GM18520 (cell line): Measurements from ENCODE around the gene CACNB2.

Experiments used
- ATAC-seq: cut with Tn5 transposase; IDR thresholded peaks from one replicate; pipeline ENCODE4 v1.9.1; 2021; ENCODE audit not compliant: unreplicated experiment

Gene CACNB2

GRCh38 chr10:18381679-18382078 is 241.5 kb downstream of the CACNB2 start:
- no peak for ATAC-seq

- no peak for ATAC-seq
These were observed 257.7 kb downstream of the CACNB2 start for GRCh38 chr10:18397906-18398305.

- ATAC-seq = peak; percentile 56
These were observed 258.9 kb downstream of the CACNB2 start for GRCh38 chr10:18399158-18399557.

- ATAC-seq = peak; percentile 29
These were observed 260.1 kb downstream of the CACNB2 start for GRCh38 chr10:18400201-18400905.

- ATAC-seq = no peak
These were observed 260.7 kb downstream of the CACNB2 start for GRCh38 chr10:18400906-18401245.

GRCh38 chr10:18401416-18402195 is 261.4 kb downstream of the CACNB2 start:
- no peak for ATAC-seq

- no peak for ATAC-seq
These were observed 262.6 kb downstream of the CACNB2 start for GRCh38 chr10:18402853-18403252.

GRCh38 chr10:18404530-18404929 is 264.3 kb downstream of the CACNB2 start:
- no peak for ATAC-seq

GRCh38 chr10:18406136-18406535 is 265.9 kb downstream of the CACNB2 start:
- no peak for ATAC-seq

GRCh38 chr10:18409599-18410397 is 269.6 kb downstream of the CACNB2 start:
- no peak for ATAC-seq

GRCh38 chr10:18414061-18414460 is 273.8 kb downstream of the CACNB2 start:
- no peak for ATAC-seq

- ATAC-seq = no peak
These were observed 277.8 kb downstream of the CACNB2 start for GRCh38 chr10:18417950-18418527.

- ATAC-seq = no peak
These were observed 278.5 kb downstream of the CACNB2 start for GRCh38 chr10:18418541-18419215.

- no peak for ATAC-seq
These were observed 279.7 kb downstream of the CACNB2 start for GRCh38 chr10:18419945-18420344.

- ATAC-seq = no peak
These were observed 281.6 kb downstream of the CACNB2 start for GRCh38 chr10:18421726-18422293.

- no peak for ATAC-seq
These were observed 282.9 kb downstream of the CACNB2 start for GRCh38 chr10:18423058-18423637.

- ATAC-seq = no peak
These were observed 284.0 kb downstream of the CACNB2 start for GRCh38 chr10:18424200-18424599.

- ATAC-seq = no peak
These were observed 289.1 kb downstream of the CACNB2 start for GRCh38 chr10:18429335-18429734.

GRCh38 chr10:18436902-18437301 is 296.7 kb downstream of the CACNB2 start:
- ATAC-seq = no peak

- ATAC-seq = no peak
These were observed 297.3 kb downstream of the CACNB2 start for GRCh38 chr10:18437486-18437885.
